ENCODE data around the gene RNPEPL1. TPM values are rescaled to one million over a fixed set of nuclear protein-coding genes. Genes with fewer than 3 reads are reported as not detected.

RNPEPL1 gene
- total RNA-seq, 4 donors from 2014 or later = 31.9 to 124 (median 99.6) TPM

DNA sequence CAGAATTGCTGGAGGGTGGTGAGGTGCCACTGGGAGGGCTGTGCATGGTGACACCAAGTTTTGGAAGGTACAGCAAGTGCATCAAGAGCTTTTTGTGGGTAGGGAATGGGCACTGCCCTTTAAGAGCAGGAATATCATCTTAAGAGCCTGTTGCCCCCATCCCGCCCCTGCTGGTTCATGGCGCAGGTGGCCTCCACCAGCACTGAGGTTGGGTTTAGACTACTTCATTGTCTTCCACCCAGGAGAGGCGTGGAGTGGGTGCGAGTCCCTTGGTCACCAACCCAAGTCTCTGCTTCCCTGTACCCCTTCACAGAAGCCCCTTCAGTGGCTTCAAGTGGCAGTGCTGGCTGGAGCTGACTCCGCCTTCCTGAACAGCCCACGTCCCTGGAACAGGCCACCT lies 7.8 kb downstream of the RNPEPL1 start:
- Histone ChIP-seq H3K9me3 (no peaks in the 10 kb centered on the region), H3K27me3 (no peaks in the 10 kb centered on the region), H3K27ac (no peak overlapping the region), H3K4me1 (peaks cover 0 to 4% of the 10 kb centered on the region in 2 donors), H3K36me3 (peaks cover 0 to 40% of the 10 kb centered on the region in 2 donors), H3K4me3 (no peak overlapping the region)
- intact Hi-C loops (cut with DNase I; ENCODE audit: low total_unique reads) = no loop called here
- DNase-seq (no peak), ATAC-seq (no peak)
- in situ Hi-C loops (cut with MboI; ENCODE audit: low sequenced_read_pairs in 4 of 4) = no loop called here
- TF ChIP-seq CTCF (IDR thresholded peaks at IDR 0.05 in 4 of 5, conservative IDR thresholded peaks at IDR 0.05 in 1 of 5) = no peak
- TF ChIP-seq POLR2A (IDR thresholded peaks at IDR 0.05) = no peak

DNA sequence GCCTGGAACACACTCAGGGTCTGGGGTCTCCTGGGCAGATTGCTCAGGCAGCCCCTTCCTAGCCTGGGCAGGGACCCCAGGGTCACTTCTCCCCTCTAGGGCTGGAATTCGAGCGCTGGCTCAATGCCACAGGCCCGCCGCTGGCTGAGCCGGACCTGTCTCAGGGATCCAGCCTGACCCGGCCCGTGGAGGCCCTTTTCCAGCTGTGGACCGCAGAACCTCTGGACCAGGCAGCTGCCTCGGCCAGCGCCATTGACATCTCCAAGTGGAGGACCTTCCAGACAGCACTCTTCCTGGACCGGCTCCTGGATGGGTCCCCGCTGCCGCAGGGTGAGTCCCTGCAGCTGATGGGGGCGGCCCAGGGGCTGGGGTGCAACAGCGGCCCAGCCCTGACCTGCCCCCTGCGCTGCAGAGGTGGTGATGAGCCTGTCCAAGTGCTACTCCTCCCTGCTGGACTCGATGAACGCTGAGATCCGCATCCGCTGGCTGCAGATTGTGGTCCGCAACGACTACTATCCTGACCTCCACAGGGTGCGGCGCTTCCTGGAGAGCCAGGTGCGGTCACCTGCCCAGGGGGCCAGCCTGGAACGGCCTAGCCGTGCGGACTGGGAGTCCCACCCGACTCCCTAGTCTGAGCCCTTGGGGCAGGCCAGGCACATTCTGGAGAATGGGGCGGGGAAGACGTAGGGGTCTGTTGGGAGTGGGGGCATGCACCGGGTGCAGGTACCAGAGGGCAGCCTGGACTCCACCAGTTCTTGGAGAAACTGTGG lies 8.3 kb downstream of the RNPEPL1 start:
- no peak for ATAC-seq
- Histone ChIP-seq H3K9me3 (no peaks in the 10 kb centered on the region), H3K36me3 (peaks cover 0 to 40% of the 10 kb centered on the region in 2 donors), H3K4me1 (peaks cover 0 to 4% of the 10 kb centered on the region in 2 donors), H3K27me3 (no peaks in the 10 kb centered on the region), H3K4me3 (no peak overlapping the region), H3K27ac (no peak overlapping the region)
- no peak for DNase-seq
- TF ChIP-seq POLR2A (IDR thresholded peaks at IDR 0.05) = no peak
- intact Hi-C loops (cut with DNase I; ENCODE audit: low total_unique reads) (no loop called here), in situ Hi-C loops (cut with MboI; ENCODE audit: low sequenced_read_pairs in 4 of 4) (no loop called here)

DNA sequence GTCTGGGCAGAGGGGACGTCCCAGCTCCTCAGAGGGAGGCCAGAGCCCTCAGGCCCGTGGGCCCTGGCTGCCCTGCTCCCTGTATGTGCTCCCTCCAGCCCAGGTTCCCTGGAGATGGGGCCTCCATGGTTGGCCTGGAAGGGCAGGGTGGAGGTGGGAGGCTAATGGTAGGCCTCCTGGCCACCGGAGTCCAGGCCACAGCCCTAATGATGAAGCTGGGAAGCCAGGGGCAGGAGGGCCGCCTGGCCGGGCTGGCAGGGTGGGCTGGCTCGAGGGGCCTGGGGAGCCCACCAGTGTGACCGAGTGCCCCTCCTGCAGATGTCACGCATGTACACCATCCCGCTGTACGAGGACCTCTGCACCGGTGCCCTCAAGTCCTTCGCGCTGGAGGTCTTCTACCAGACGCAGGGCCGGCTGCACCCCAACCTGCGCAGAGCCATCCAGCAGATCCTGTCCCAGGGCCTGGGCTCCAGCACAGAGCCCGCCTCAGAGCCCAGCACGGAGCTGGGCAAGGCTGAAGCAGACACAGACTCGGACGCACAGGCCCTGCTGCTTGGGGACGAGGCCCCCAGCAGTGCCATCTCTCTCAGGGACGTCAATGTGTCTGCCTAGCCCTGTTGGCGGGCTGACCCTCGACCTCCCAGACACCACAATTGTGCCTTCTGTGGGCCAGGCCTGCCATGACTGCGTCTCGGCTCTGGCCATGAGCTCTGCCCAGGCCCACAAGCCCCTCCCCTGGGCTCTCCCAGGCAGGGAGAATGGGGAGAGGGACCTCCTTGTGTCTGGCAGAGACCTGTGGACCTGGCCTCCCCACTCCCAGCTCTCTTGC lies 9.2 kb downstream of the RNPEPL1 start:
- intact Hi-C loops (cut with DNase I; ENCODE audit: low total_unique reads) (no loop called here), in situ Hi-C loops (cut with MboI; ENCODE audit: low sequenced_read_pairs in 4 of 4) (no loop called here)
- Histone ChIP-seq H3K27ac (no peak overlapping the region), H3K36me3 (peaks cover 0 to 40% of the 10 kb centered on the region in 2 donors), H3K9me3 (no peaks in the 10 kb centered on the region), H3K4me3 (no peak overlapping the region), H3K4me1 (peaks cover 0 to 4% of the 10 kb centered on the region in 2 donors), H3K27me3 (no peaks in the 10 kb centered on the region)
- TF ChIP-seq CTCF (IDR thresholded peaks at IDR 0.05 in 4 of 5, conservative IDR thresholded peaks at IDR 0.05 in 1 of 5) = no peak
- no peak for TF ChIP-seq POLR2A (IDR thresholded peaks at IDR 0.05)
- ATAC-seq (no peak), DNase-seq (no peak)

- Histone ChIP-seq H3K27ac (no peak overlapping the region), H3K4me3 (no peak overlapping the region), H3K36me3 (peaks cover 0 to 39% of the 10 kb centered on the region in 2 donors), H3K27me3 (no peaks in the 10 kb centered on the region), H3K4me1 (peaks cover 0 to 4% of the 10 kb centered on the region in 2 donors), H3K9me3 (no peaks in the 10 kb centered on the region)
- in situ Hi-C loops (cut with MboI; ENCODE audit: low sequenced_read_pairs in 4 of 4) (no loop called here), intact Hi-C loops (cut with DNase I; ENCODE audit: low total_unique reads) (no loop called here)
- TF ChIP-seq CTCF (IDR thresholded peaks at IDR 0.05 in 4 of 5, conservative IDR thresholded peaks at IDR 0.05 in 1 of 5) (no peak), POLR2A (IDR thresholded peaks at IDR 0.05) (no peak)
- DNase-seq (no peak), ATAC-seq (no peak)
Measured at GRCh38 chr2:240578110-240578450, 9.8 kb downstream of the RNPEPL1 start.

DNA sequence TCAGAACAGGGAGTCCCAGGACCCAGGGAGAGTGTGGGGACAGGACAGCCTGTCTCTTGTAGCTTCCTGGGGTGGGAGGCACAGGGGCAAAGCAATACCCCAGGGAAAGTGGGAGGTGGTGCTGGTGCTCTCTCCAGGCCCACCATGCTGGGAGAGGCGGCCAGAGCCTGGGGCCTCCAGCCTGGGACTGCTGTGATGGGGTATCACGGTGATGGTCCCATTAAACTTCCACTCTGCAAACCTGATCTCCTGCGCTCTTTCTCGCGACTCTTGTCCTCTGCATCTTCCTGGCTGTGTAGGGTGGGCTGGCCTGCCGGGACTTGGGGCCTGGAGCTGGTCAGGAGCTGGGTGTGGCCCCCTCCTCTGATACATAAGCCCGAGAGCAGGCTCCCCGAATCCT lies 10.2 kb downstream of the RNPEPL1 start:
- peaks cover 0 to 4% of the 10 kb centered on the region in 2 donors for H3K4me1 ChIP-seq
- peaks cover 0 to 35% of the 10 kb centered on the region in 2 donors for H3K36me3 ChIP-seq
- no peak overlapping the region for H3K27ac ChIP-seq
- H3K4me3 ChIP-seq = no peak overlapping the region
- DNase-seq (no peak), ATAC-seq (no peak)
- H3K9me3 ChIP-seq = no peaks in the 10 kb centered on the region
- TF ChIP-seq POLR2A (IDR thresholded peaks at IDR 0.05) (no peak), CTCF (IDR thresholded peaks at IDR 0.05 in 4 of 5, conservative IDR thresholded peaks at IDR 0.05 in 1 of 5) (no peak)
- intact Hi-C loops (cut with DNase I; ENCODE audit: low total_unique reads) (no loop called here), in situ Hi-C loops (cut with MboI; ENCODE audit: low sequenced_read_pairs in 4 of 4) (no loop called here)
- H3K27me3 ChIP-seq = no peaks in the 10 kb centered on the region

Measured in gastrocnemius medialis (tissue), 4 donors.